Measurements from ENCODE around the gene INPP4B.
A peak's percentile ranks its signal among the peaks of the same experiment; 100 is the strongest.

INPP4B gene

DNA sequence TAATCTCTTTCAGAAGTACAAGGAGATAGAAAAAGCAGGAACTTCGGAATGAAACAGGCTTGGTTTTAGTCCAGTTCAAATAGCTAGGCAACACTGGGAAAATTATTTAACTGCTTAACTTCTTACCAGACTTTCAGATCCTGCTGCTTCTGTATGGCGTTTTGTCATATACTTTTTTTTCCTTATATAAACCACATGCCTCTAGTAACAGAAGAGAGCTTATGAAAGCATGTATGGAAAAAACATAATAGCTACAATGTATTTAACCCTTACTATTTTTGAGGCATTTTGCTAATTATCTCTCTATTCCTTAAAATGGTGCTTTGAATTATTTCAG, 439.6 kb downstream of the INPP4B start:
- TF ChIP-seq, protein P1, sequence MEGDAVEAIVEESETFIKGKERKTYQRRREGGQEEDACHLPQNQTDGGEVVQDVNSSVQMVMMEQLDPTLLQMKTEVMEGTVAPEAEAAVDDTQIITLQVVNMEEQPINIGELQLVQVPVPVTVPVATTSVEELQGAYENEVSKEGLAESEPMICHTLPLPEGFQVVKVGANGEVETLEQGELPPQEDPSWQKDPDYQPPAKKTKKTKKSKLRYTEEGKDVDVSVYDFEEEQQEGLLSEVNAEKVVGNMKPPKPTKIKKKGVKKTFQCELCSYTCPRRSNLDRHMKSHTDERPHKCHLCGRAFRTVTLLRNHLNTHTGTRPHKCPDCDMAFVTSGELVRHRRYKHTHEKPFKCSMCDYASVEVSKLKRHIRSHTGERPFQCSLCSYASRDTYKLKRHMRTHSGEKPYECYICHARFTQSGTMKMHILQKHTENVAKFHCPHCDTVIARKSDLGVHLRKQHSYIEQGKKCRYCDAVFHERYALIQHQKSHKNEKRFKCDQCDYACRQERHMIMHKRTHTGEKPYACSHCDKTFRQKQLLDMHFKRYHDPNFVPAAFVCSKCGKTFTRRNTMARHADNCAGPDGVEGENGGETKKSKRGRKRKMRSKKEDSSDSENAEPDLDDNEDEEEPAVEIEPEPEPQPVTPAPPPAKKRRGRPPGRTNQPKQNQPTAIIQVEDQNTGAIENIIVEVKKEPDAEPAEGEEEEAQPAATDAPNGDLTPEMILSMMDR (IDR thresholded peaks at IDR 0.05; ENCODE audit: unreplicated experiment in 3 of 3): no peak
- H3K27ac Mint-ChIP-seq: peak overlapping the region; percentile 95 to 97 (median 96)
- peak overlapping the region; percentile 82 to 94 (median 93) for H3K4me3 Mint-ChIP-seq
- peaks cover 7% of the 10 kb centered on the region for H3K36me3 Mint-ChIP-seq (ENCODE audit: low read depth)
- no peaks in the 10 kb centered on the region for H3K27me3 Mint-ChIP-seq (ENCODE audit: low read depth)
- H3K4me1 Mint-ChIP-seq: peaks cover 52% of the 10 kb centered on the region
- no peaks in the 10 kb centered on the region for H3K9me3 Mint-ChIP-seq

- H3K36me3 Mint-ChIP-seq (ENCODE audit: low read depth): peaks cover 11% of the 10 kb centered on the region
- H3K27me3 Mint-ChIP-seq (ENCODE audit: low read depth): no peaks in the 10 kb centered on the region
- peaks cover 57% of the 10 kb centered on the region for H3K4me1 Mint-ChIP-seq
- TF ChIP-seq, protein P1 (IDR thresholded peaks at IDR 0.05; ENCODE audit: unreplicated experiment in 3 of 3): no peak
- peak overlapping the region; percentile 95 to 97 (median 96) for H3K27ac Mint-ChIP-seq
- H3K4me3 Mint-ChIP-seq: peak overlapping the region; percentile 82 to 94 (median 93)
- no peaks in the 10 kb centered on the region for H3K9me3 Mint-ChIP-seq
Measured at GRCh38 chr4:142405695-142406498, 440.2 kb downstream of the INPP4B start.

- peak overlapping the region; percentile 95 to 97 (median 96) for H3K27ac Mint-ChIP-seq
- no peaks in the 10 kb centered on the region for H3K27me3 Mint-ChIP-seq (ENCODE audit: low read depth)
- peaks cover 64% of the 10 kb centered on the region for H3K4me1 Mint-ChIP-seq
- H3K36me3 Mint-ChIP-seq (ENCODE audit: low read depth): peaks cover 11% of the 10 kb centered on the region
- TF ChIP-seq, protein P1 (IDR thresholded peaks at IDR 0.05; ENCODE audit: unreplicated experiment in 3 of 3): no peak
- H3K9me3 Mint-ChIP-seq: no peaks in the 10 kb centered on the region
- peak overlapping the region; percentile 82 to 94 (median 93) for H3K4me3 Mint-ChIP-seq
Measured at GRCh38 chr4:142405021-142405694, 440.9 kb downstream of the INPP4B start.

GRCh38 chr4:142404191-142404611, 441.9 kb downstream of the INPP4B start:
- TF ChIP-seq, protein P1 (IDR thresholded peaks at IDR 0.05; ENCODE audit: unreplicated experiment in 3 of 3): no peak
- Mint-ChIP-seq H3K9me3 (no peaks in the 10 kb centered on the region), H3K27me3 (ENCODE audit: low read depth) (no peaks in the 10 kb centered on the region), H3K27ac (peak overlapping the region; percentile 84 to 96 (median 95)), H3K4me1 (peaks cover 70% of the 10 kb centered on the region), H3K36me3 (ENCODE audit: low read depth) (peaks cover 15% of the 10 kb centered on the region), H3K4me3 (peak overlapping the region; percentile 82 to 94 (median 93))

GRCh38 chr4:142402900-142403299, 443.2 kb downstream of the INPP4B start:
- no peaks in the 10 kb centered on the region for H3K9me3 Mint-ChIP-seq
- peaks cover 19% of the 10 kb centered on the region for H3K36me3 Mint-ChIP-seq (ENCODE audit: low read depth)
- H3K4me3 Mint-ChIP-seq: peak overlapping the region; percentile 53 to 85 (median 66)
- TF ChIP-seq, protein P1 (IDR thresholded peaks at IDR 0.05; ENCODE audit: unreplicated experiment in 3 of 3): no peak
- no peaks in the 10 kb centered on the region for H3K27me3 Mint-ChIP-seq (ENCODE audit: low read depth)
- peaks cover 66% of the 10 kb centered on the region for H3K4me1 Mint-ChIP-seq
- peak overlapping the region; percentile 77 to 87 (median 87) for H3K27ac Mint-ChIP-seq

Data from nephron (organoid).